GM11168 (cell line): ENCODE data around the gene ZBTB49.
"Not testable (repeated sequence)": the region's sequence is repeated elsewhere in the genome, so short reads cannot be mapped to it uniquely, and the experiment has no call there.

Experiments
- in situ Hi-C: fragments of 300-500 bp; cut with MboI; formaldehyde crosslinking; loops from one replicate; pipeline ENCODE4 v1.12.0; 2022; ENCODE audit warnings: low sequenced_read_pairs; ENCODE audit not compliant: unreplicated experiment

Gene ZBTB49, protein sequence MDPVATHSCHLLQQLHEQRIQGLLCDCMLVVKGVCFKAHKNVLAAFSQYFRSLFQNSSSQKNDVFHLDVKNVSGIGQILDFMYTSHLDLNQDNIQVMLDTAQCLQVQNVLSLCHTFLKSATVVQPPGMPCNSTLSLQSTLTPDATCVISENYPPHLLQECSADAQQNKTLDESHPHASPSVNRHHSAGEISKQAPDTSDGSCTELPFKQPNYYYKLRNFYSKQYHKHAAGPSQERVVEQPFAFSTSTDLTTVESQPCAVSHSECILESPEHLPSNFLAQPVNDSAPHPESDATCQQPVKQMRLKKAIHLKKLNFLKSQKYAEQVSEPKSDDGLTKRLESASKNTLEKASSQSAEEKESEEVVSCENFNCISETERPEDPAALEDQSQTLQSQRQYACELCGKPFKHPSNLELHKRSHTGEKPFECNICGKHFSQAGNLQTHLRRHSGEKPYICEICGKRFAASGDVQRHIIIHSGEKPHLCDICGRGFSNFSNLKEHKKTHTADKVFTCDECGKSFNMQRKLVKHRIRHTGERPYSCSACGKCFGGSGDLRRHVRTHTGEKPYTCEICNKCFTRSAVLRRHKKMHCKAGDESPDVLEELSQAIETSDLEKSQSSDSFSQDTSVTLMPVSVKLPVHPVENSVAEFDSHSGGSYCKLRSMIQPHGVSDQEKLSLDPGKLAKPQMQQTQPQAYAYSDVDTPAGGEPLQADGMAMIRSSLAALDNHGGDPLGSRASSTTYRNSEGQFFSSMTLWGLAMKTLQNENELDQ

DNA sequence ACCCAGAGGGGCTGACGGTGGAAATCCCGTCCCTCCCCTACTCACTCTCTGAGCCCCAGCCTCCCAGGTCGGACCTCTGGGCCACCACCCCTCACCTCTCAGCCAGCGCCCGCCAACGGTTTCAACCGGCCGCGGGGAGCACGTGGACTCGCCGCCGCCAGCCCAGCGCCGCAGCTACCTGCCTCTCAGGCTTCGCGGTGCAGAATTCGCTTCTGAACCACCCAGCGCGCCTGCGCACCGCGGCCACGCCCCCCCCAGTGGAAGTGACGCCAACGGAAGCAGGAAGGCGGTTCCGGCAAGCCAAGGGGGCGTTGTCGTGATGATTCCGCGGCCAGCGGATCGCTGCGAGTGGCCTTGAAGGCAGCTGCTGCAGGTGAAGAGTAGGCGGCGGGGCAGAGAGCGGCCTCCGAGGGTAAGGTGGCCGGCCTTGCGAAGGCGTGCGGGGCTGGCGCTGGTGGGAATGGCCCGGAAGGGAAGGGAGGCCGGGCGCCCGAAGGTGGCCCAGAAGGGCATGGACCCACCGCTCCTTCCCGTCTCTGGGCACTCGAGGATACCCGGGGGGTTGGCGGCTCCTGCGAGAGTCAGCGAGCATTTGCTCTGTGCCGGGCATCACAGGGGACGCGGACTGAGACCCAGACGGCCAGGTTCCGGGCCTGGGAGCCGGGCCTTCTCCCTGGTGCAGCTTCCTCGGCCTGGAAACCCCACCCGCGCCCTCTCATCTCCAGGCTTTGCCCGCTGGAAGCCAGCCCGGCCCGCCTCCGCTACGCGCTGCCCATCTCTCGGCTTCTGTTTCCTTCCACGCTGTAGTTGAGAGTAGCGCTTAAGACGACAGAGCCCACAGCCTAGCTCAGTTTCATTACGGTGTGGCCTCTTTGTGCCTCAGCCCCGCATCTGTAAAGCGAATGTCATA lies at the start of gene ZBTB49, which contains the start of gene LYAR:
ZBTB49 (plus strand) TSS at position 311 of the 910 bp plus-strand sequence. CDS start 9,695 bp downstream, outside the sequence.
LYAR (minus strand) TSS at position 214 of the 910 bp plus-strand sequence. CDS start 6,412 bp downstream, outside the sequence.
- in situ Hi-C loops, result no loop called here

DNA sequence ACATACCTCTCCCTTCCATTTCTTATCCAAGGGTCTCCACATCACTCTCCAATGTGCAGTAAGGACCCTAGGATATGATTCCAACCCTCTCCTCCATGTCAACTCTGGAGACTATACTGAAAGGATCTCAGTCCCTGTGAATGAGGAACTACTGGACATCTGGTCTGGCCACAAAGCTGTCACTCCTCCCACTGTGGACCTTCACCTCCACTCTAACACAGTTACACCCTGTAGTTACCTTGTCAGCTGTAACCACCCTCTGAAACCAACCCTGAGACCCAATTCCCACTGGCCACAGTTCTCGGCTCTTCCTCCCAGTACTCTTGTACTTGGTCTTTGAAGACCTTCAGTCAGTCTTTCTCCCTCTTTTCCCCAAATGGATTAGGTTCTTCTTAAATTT lies 44.9 kb upstream of the ZBTB49 start:
- in situ Hi-C loops, result no loop called here

DNA sequence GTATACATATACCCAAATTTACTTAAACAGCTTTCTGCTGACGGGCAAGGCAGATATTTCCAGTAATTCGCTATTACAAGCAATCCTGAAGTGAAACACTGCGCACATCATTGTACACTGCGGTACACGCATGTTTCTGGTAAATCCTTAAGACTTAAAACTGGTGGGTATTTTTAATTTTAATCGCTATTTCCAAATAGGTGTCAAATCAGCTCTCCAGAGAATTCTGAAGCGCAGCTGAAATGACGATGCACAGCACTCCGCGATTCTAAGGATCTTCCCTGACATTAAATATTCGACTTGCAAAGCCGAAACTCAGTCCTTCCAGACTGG lies 42.4 kb upstream of the ZBTB49 start:
- in situ Hi-C loops, result no loop called here

DNA sequence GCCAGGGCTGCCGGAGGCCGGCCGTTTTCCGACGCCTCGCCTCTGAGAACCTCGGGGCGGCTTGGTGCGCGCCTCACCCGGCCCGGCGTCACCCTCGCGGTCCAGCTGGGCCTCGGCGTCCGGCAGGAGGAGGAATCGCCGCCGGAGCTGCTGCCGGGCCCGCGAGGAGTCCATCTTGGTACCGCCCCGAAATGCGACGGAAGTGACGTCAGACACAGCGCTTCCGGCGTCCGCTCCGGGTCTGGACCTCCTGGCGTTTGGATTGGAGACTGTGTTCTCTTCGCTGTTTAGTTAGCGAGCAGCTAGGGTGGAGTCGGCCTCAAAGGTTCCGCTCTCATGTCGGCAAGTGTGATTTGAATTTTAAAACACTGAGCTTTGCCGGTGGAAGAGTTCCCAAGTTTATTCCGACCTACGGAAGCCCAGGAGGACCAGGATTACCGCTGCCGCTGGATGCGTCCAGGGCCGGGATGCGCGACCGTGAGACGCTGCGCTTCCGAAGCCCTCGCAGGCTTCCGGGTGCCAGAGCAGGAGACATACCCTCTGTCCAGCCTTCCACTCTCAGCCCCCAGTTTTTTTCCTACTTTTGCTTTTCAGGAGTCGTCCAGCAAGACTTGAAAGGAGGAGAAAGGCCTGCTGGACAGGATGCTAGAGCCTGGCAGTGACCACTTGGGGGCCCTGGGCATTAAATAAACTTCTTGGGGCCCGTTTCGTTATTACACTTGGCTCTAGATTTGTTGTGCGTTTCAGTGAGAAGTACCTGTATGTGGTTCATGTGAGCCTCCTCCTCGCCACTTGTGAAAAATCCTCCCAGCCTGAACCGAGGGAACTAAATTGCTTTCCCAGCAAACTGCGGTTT lies 41.8 kb upstream of the ZBTB49 start, which contains the start of gene TMEM128:
TMEM128 (minus strand) TSS at position 195 of the 856 bp plus-strand sequence; CDS start at position 174, 21 bp downstream.
- in situ Hi-C loops, result no loop called here

DNA sequence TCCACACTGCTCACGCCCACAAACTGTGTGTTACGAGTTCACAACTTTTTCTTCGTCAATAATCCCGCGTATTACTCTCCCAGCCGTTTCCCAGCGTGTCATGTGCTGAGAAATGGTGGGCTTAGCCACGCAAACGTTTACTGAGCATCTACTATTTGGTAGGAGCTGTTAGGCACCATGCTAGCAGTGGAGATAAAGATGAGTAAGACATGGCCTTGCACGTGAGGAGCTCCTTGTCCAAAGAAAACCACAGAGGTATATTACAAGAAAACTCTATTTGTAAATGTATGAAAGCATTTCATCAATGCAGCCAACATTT lies 41.2 kb upstream of the ZBTB49 start:
- in situ Hi-C loops, result no loop called here

DNA sequence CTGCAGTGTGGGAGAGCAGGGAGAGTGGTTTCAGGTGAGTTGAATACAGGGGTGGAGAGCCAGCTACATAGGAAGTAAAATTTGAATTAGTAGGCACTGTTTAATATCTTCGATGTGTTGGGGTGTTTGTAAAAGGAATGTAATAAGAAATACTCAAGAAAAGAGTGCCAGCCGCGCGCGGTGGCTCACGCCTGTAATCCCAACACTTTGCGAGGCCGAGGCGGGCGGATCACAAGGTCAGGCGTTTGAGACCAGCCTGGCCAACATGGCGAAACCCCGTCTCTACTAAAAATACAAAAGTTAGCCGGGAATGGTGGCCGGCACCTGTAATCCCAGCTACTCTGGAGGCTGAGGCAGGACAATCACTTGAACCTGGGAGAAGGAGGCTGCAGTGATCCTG lies 40.7 kb upstream of the ZBTB49 start:
- in situ Hi-C loops, result not testable (repeated sequence)

- in situ Hi-C loops, result no loop called here
Observed at GRCh38 chr4:4249866-4250265, 40.2 kb upstream of the ZBTB49 start.

DNA sequence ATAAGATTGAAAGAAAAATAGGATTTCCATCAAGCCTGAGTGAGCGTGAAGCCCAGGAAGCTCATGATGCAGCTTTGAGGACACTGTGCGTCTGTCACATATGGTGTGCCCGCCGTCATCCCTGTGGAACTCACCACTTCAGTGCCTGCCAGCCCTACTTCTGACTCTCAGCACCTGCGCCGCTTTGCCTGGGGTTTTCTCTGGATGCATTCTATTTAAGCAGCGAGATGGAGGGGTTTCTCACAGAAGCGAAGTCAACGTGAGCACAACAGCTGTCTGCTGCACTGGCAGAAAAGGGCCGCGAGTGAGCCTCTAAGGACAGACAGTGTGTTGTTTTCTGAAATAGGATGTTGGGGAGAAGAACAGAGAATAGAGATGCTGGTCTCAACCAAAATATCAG lies 35.9 kb upstream of the ZBTB49 start:
- in situ Hi-C loops, result no loop called here

DNA sequence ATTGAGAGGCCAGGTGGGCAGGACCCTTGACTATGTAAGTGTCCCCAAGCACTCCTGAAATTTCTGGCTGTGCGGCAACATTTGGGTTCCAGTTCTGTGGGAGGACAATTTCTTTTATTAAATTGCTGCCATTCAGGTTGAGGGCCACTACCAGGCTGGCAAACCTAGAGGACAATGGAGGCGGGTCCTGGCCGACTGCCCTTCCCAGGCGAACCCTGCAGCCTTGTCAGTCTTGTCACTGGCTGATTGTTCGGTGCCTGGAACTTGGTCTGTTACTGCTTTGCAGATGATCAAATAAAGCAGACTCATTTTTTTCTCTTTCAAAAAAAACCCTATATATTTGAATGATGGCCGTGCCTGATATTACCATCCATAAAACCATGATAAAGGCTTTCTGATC lies 35.4 kb upstream of the ZBTB49 start:
- in situ Hi-C loops, result no loop called here

- in situ Hi-C loops, result no loop called here
Observed at GRCh38 chr4:4256799-4257198, 33.3 kb upstream of the ZBTB49 start.

GRCh38 chr4:4257705-4258104 lies 32.3 kb upstream of the ZBTB49 start:
- in situ Hi-C loops, result not testable (repeated sequence)

DNA sequence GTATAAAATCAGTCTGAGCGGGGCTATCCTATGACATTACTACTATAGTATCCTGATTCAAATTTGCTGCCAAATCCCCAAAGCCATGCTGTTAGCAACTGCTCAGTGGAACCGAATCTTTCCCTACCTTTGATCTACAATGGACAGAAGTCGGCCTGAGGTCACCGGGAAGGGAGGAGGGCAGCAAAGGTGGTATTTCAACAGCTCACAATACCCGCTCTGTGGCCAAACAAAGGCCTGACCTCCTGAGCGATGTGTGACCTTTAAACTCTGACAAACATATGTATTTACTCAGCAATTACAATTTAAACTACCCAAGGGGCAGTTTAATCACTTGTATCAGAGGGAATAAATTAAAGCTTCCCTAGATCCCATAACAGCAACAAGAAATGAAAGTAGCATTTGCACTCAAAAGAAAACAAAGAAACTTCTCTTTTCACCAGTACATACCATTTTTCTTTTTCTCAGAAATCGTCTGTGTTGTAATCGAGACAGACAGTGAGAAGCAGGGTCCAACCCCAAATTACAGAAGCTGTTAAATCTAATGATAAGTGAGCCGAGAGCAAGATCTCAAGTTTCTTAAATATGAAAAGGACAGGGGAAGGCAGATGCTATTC lies 30.5 kb upstream of the ZBTB49 start:
- in situ Hi-C loops, result loop anchor here (5.0 kb wide), 1 partner anchor 78 kb away; no protein-coding TSS in a partner anchor

- in situ Hi-C loops, result loop anchor here (5.0 kb wide), 1 partner anchor 77 kb away; no protein-coding TSS in a partner anchor
Observed at GRCh38 chr4:4260185-4260751, 29.8 kb upstream of the ZBTB49 start.

GRCh38 chr4:4267981-4268380 lies 22.1 kb upstream of the ZBTB49 start:
- in situ Hi-C loops, result no loop called here

DNA sequence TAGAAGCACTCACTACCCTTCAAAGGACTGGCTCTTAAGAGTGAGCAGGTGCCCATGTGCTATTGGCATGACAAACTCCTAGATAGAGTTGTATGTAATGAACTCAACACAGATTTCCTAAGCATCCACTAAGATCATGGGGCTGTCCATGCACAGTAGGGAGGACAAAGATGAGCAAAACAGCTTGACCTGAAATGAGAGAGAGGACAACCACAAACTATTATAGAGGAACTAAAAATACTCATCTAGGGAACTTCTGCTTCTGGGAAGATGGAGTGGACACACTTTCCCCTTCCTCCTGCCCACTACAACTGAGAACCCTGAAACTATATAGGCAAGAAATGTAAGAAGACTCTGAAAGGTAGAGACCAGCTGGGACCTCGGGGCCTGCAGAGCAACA lies 21.3 kb upstream of the ZBTB49 start:
- in situ Hi-C loops, result no loop called here

DNA sequence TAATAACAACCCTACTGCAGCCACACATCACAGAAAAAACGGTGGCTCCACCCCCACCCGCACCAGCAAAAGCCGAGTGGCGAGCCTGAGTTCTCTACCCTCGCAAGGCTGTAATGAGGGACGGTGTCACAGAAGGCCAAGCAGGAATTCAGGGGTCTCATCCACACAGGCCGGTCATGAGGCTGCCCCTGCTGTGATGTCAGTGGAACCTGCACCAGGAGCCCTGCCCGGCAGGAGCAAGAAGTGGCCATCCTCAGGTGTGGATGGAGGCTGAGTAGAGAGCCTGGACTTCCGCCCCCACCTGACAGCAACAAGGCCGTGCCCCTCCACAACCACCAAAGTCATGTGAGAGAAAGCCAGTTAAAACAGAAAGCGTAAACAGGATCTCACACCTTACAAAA lies 20.7 kb upstream of the ZBTB49 start:
- in situ Hi-C loops, result no loop called here

- in situ Hi-C loops, result no loop called here
Observed at GRCh38 chr4:4269856-4270255, 20.2 kb upstream of the ZBTB49 start.

- in situ Hi-C loops, result no loop called here
Observed at GRCh38 chr4:4270529-4270928, 19.5 kb upstream of the ZBTB49 start.

DNA sequence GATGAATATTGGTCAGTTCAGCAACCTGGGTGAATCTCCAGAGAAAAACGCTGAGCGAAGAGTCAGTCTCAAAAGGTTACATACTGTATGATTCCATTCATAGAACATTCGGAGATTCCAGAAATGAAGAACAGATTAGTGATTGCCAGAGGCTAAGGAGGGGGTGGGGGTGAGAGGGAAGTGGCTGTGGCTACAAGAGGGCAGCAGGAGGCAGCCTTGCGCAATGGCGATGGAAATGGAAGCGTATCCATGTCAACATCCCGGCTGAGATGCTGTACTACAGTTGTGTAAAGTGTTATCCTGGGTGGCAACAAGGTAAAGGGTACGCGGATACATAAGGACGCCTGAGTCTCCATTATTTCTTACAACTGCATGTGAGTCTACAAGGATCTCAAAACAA lies 18.1 kb upstream of the ZBTB49 start:
- in situ Hi-C loops, result no loop called here
